Fibroblast of the conjunctiva (primary cell): ENCODE results near the gene PVALB.

ENCODE experiments used
- DNase-seq: peaks from one replicate; pipeline ENCODE4 v3.0.0-alpha.2; 2010; ENCODE audit warnings: low read depth

Gene PVALB

GRCh38 chr22:36846271-36846670 lies 29.4 kb upstream of the PVALB start:
- DNase-seq: no peak

DNA sequence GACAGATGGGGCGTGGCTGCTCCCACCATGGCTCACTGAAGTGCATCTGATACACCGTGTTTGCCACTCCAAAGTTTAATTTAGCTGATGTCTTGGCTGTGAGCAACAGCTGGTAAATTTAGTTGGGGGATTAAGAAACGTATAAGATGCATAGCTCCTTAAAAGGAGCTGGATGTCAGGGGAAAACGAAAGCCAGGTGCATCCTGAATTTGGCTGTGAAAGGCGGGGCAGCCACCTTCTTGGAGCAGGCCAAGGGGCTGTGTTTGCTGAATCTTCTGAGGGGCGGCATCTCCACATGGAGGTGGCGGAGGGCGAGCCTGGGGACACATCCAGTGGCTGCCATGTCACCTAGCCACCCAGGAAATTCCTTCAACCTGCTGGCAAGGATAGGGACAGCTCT lies 23.3 kb upstream of the PVALB start:
- DNase-seq: no peak

DNA sequence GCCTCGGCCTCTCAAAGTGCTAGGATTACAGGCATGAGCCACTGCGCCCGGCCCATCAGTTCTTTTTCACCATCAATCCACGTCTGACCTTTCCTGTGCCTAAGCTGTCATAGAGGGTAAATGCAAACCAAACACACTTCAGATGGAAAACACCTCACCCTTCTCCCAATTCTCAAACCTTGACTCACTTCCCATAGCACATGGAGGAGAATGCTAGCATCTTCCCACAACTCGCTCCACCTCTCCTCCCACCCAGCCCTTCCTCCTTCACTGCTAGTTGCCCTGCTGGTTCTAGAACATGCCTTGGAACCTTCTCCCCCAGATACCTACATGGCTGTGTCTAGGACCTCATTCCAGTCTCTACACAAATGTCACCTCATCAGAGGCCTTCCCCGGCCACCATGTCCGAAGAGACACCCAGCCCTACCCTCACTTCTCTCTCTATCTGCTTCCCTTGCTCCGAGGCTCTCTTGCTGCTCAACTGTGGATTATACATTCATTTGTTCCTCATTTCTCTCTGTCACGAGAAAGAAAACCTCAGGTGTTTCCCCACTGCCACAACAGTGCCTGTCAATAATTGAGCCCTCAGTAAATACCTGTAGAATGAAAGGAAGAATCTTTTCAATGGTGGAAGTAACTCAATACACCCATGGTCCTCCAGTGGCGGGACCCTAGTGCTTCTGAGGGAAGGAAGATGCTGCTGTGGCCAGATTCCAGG lies 22.7 kb upstream of the PVALB start:
- DNase-seq: no peak

- no peak for DNase-seq
These were observed 21.5 kb upstream of the PVALB start for GRCh38 chr22:36838119-36839030.

- DNase-seq: no peak
These were observed 19.1 kb upstream of the PVALB start for GRCh38 chr22:36835903-36836302.

- DNase-seq: no peak
These were observed 16.2 kb upstream of the PVALB start for GRCh38 chr22:36833073-36833472.

- DNase-seq: no peak
These were observed 14.9 kb upstream of the PVALB start for GRCh38 chr22:36831717-36832116.

GRCh38 chr22:36831206-36831605 lies 14.4 kb upstream of the PVALB start:
- DNase-seq: no peak

GRCh38 chr22:36830601-36831000 lies 13.8 kb upstream of the PVALB start:
- no peak for DNase-seq

- DNase-seq: no peak
These were observed 12.7 kb upstream of the PVALB start for GRCh38 chr22:36829370-36830002.

DNA sequence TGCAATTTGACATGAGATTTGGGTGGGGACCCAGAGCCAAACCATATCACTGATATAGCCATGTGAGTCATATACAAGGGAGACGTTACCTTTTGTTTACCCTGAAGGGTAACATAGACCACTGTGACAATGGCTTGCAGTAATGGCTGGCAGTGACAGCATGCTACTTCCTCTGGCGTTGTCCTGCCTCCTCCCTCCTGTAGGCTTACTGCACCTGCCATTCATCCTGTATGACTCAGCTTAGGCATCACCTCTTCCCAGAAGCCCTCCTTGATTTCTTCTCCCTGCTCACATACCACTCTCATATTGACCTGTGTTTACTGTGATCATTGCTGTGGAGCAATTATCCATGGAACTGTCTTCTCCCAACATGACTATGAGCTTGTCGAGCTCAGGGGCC lies 12.0 kb upstream of the PVALB start:
- DNase-seq: no peak

- DNase-seq: no peak
These were observed 9.4 kb upstream of the PVALB start for GRCh38 chr22:36826262-36826661.

- DNase-seq: no peak
These were observed 7.8 kb upstream of the PVALB start for GRCh38 chr22:36824655-36825054.

- no peak for DNase-seq
These were observed 6.5 kb upstream of the PVALB start for GRCh38 chr22:36823186-36823839.

DNA sequence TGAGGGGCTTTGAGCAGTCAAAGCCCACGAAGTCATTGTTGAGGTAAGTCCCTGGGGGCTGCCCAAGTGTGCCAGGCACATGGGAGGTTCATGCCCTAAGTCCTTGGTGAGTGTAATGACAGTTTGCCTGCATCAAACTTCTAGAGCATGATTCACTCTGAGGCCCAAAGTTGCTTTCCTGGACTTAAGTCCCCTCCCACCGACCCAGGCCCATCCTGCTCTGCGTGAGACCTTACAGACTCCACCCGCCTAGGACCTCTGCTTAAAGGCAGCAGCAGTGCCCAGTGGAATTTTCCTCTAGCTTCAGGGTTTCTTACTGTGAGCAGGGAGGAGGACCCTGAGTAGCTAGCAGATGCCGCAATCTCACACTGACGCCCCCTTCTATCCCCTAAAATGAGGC lies 5.7 kb upstream of the PVALB start:
- DNase-seq: no peak

GRCh38 chr22:36819112-36819511 lies 2.3 kb upstream of the PVALB start:
- DNase-seq: no peak

DNA sequence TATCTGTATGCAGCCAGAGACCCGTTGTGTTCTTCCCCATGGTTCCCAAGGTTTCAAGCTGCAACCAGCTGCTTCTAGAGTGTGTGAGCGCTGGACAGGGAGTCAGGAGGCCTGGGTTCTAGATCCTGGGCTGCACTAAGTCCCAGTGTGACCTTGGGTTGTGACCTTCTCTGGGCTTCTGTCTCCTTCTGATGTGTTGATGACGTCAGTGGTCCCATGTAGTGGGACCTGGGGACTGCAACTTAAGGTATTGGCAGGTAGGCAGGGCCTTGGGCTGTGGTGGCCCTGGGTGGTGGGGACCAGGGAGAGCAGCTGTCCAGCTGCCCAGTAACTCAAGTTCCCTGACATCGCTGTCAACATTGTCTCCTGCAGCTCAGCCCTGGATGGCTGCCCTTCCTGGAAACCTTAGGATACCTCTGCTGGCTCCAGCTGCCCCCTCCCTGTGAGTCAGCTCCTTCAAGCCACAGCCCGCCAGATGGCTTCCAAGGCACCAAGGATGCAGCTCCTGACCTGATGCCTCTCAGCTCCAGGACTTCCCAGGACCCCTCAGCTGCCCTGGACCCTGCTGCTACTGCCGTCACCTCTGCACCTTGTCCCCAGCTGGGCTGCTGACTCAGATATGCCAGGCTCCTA lies 1.3 kb upstream of the PVALB start:
- no peak for DNase-seq

DNA sequence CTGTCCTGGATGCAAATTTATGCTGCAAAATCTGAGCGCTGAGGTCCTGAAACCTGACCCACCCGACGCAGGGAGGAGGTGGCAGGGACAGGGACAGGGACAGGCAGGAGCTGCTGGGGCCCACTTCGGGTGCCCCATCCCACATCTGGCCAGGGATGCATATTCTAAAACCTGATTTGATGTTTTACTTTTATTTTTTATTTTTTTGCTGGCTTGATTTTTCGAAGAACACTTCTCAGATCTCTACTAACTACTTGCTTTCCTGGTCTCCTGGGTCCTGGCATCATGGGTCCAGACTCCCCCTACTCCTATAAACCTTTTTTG lies 652 bp upstream of the PVALB start:
- DNase-seq: no peak

DNA sequence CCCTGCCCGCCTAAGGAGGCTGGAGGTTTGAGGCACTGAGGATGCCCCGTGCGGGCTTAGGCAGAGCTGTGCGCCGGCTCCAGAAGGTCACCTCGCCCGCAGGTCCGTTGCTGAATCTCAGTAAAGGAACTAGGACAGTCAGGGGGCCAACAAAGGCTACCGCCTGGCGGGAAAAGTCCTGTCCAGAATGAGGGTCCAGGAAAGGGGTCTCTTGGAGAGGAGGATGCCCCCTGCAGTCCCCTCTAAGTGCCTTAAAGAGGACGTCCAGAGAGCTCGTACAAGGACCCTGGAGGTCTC lies 548 bp downstream of the PVALB start:
- DNase-seq: no peak

DNA sequence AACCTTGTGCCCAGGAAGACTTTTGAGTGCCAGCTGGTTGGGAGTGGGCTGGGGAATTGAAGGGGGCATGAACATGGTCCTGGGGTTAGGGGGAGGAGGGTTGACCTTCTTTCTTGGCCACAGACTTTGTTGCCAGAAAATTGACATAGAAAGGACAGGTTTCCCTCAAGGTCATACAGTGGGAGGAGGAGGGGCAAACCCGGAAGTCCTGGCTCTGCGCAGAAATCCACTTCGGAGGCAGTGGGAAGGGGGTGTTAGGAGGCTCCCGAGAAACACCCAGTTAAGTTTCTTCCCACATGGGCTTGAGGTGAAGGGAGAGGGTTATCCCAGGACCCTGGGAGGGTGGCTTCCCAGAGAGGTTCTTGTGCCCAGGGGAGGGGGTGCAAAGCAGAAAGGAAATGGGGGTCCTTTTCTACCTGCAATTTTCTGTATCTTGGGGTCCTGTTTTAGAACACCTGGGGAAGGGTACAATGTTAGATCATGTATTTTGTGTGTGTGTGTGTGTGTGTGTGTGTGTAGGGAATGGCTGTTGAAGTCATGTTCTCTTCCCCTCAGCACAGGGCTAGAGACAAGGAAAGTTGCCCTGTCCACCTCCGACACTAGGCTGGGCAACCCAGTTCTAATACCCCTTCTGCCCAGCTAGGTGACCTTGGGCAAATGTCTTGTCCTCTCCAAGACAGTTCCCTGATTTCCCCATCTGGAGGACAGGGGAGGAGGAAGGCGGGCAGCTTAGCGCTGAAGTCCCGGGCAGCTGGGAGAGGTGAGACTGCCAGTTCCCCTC lies 1.1 kb downstream of the PVALB start:
- DNase-seq: no peak

DNA sequence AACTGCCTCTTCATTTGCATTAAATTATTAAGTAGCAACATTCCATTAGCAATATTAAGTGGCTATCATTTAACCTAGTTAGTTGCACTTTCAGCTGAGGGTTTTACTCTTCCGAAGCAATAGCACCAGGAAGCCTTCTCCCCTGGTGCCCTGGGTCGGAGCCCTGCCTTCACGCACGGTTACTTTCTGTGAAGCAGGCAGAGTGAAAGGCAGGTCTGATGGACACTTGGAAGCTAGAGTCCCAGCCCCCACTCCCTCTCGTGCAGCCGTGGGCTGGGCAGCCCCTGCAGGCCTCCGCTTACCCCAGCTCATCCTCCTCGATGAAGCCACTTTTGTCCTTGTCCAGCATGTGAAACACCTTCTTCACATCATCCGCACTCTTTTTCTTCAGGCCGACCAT lies 2.0 kb downstream of the PVALB start:
- no peak for DNase-seq
